GM19468 (cell line): Measurements from ENCODE around the gene SH2D6.
"Not testable (repeated sequence)": the region's sequence is repeated elsewhere in the genome, so short reads cannot be mapped to it uniquely, and the experiment has no call there.

Source experiments
- ATAC-seq: cut with Tn5 transposase; IDR thresholded peaks from one replicate; pipeline ENCODE4 v1.9.1; 2021; ENCODE audit warnings: mild to moderate bottlenecking, moderate library complexity, moderate number of reproducible peaks; ENCODE audit not compliant: unreplicated experiment; ENCODE audit errors: extremely low read depth

Gene SH2D6

GRCh38 chr2:85437488-85438200 lies 19.1 kb downstream of the SH2D6 start:
- peak; percentile 93 for ATAC-seq

GRCh38 chr2:85438201-85439024 lies 19.9 kb downstream of the SH2D6 start:
- no peak for ATAC-seq

GRCh38 chr2:85439025-85439472 lies 20.5 kb downstream of the SH2D6 start:
- ATAC-seq: no peak

GRCh38 chr2:85439569-85439968 lies 21.1 kb downstream of the SH2D6 start:
- not testable (repeated sequence) for ATAC-seq

- ATAC-seq: no peak
These were observed 21.5 kb downstream of the SH2D6 start for GRCh38 chr2:85439986-85440385.

- ATAC-seq: no peak
These were observed 22.2 kb downstream of the SH2D6 start for GRCh38 chr2:85440729-85441128.

- ATAC-seq: no peak
These were observed 23.4 kb downstream of the SH2D6 start for GRCh38 chr2:85441864-85442263.

GRCh38 chr2:85444629-85445172 lies 26.2 kb downstream of the SH2D6 start:
- no peak for ATAC-seq

GRCh38 chr2:85445316-85446295 lies 27.1 kb downstream of the SH2D6 start:
- no peak for ATAC-seq

GRCh38 chr2:85446296-85447221 lies 28.0 kb downstream of the SH2D6 start:
- no peak for ATAC-seq

- ATAC-seq: no peak
These were observed 28.7 kb downstream of the SH2D6 start for GRCh38 chr2:85447222-85447585.

GRCh38 chr2:85448461-85449213 lies 30.1 kb downstream of the SH2D6 start:
- no peak for ATAC-seq

GRCh38 chr2:85449214-85449588 lies 30.7 kb downstream of the SH2D6 start:
- ATAC-seq: no peak

- no peak for ATAC-seq
These were observed 33.7 kb downstream of the SH2D6 start for GRCh38 chr2:85452237-85452636.

GRCh38 chr2:85453571-85453970 lies 35.1 kb downstream of the SH2D6 start:
- ATAC-seq: no peak

GRCh38 chr2:85455552-85456090 lies 37.1 kb downstream of the SH2D6 start:
- no peak for ATAC-seq

- no peak for ATAC-seq
These were observed 38.5 kb downstream of the SH2D6 start for GRCh38 chr2:85457043-85457442.

GRCh38 chr2:85457877-85458316 lies 39.4 kb downstream of the SH2D6 start:
- ATAC-seq: no peak
